ENCODE measurements around the gene MACF1. TPM values are rescaled to one million over a fixed set of nuclear protein-coding genes. Genes with fewer than 3 reads are reported as not detected.
"Not testable (repeated sequence)": the region's sequence is repeated elsewhere in the genome, so short reads cannot be mapped to it uniquely, and the experiment has no call there.

Gene MACF1
- total and polyA plus RNA-seq, 12 donors: 85.3 to 379 (median 305) TPM

DNA sequence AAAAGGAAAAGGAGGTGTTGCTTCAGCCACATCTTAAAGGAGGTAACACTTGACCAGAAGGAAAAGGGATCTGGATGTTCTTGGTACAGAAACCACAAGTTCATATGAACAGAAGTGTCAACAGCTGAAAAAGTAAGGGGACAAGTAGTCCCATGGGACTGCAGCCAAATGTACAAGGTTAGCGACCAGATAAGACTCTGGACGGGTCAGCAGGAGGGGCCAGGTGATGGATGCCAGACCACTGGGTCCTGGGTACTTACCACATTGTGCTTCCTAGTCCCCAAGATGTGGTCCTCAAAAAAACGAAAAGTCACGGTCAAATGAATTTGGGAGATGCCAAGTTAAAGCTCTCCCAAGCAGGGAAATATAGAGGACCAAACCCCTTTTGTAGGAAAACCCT lies 270.3 kb downstream of the MACF1 start:
- Histone ChIP-seq H3K36me3 (peaks cover 0 to 97% (median 46%) of the 10 kb centered on the region in 9 donors), H3K27ac (peak overlapping the region in 9 of 10 donors; percentile 13 to 72 (median 48)), H3K4me1 (peaks cover 0 to 15% (median 3%) of the 10 kb centered on the region in 9 donors), H3K27me3 (no peaks in the 10 kb centered on the region), H3K4me3 (no peak overlapping the region), H3K9me3 (no peaks in the 10 kb centered on the region)
- 48 to 56% methylated on average over 4 of the region's 4 CpGs for WGBS, 2 donors
- ATAC-seq: peak; percentile 34 to 94 (median 80)
- intact Hi-C loops (cut with DNase I): loop anchor here in 2 of 10 donors (5.0 kb wide), 2 partner anchors 52 to 62 kb away; no protein-coding TSS in a partner anchor
- DNase-seq: peak in 1 of 2 donors; percentile 45
- TF ChIP-seq, protein P1, sequence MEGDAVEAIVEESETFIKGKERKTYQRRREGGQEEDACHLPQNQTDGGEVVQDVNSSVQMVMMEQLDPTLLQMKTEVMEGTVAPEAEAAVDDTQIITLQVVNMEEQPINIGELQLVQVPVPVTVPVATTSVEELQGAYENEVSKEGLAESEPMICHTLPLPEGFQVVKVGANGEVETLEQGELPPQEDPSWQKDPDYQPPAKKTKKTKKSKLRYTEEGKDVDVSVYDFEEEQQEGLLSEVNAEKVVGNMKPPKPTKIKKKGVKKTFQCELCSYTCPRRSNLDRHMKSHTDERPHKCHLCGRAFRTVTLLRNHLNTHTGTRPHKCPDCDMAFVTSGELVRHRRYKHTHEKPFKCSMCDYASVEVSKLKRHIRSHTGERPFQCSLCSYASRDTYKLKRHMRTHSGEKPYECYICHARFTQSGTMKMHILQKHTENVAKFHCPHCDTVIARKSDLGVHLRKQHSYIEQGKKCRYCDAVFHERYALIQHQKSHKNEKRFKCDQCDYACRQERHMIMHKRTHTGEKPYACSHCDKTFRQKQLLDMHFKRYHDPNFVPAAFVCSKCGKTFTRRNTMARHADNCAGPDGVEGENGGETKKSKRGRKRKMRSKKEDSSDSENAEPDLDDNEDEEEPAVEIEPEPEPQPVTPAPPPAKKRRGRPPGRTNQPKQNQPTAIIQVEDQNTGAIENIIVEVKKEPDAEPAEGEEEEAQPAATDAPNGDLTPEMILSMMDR (IDR thresholded peaks at IDR 0.05): no peak

DNA sequence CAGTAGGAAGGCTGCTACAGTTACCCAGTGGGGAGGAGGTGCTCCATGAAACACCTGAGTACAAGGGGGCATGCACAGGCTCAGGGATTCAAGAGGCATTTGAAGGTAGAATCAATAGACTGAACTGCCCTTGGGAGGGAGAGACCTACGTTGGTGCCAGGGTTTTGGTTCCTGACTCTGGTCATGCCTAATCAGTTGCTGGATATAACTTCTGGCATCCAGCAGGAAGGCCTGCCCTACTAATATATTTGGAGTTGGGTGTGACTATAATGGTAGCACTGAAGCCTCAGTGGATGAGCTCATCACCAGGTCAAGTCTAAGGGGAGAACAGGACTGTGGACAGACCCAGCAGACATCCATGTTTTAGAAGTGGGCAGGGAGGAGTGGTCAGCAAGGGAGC lies 271.1 kb downstream of the MACF1 start:
- WGBS, 2 donors: 26 to 28% methylated on average over 1 of the region's 1 CpG
- intact Hi-C loops (cut with DNase I): loop anchor here in 2 of 10 donors (5.0 kb wide), 2 partner anchors 52 to 62 kb away; no protein-coding TSS in a partner anchor
- not testable (repeated sequence) for H3K4me3 ChIP-seq

DNA sequence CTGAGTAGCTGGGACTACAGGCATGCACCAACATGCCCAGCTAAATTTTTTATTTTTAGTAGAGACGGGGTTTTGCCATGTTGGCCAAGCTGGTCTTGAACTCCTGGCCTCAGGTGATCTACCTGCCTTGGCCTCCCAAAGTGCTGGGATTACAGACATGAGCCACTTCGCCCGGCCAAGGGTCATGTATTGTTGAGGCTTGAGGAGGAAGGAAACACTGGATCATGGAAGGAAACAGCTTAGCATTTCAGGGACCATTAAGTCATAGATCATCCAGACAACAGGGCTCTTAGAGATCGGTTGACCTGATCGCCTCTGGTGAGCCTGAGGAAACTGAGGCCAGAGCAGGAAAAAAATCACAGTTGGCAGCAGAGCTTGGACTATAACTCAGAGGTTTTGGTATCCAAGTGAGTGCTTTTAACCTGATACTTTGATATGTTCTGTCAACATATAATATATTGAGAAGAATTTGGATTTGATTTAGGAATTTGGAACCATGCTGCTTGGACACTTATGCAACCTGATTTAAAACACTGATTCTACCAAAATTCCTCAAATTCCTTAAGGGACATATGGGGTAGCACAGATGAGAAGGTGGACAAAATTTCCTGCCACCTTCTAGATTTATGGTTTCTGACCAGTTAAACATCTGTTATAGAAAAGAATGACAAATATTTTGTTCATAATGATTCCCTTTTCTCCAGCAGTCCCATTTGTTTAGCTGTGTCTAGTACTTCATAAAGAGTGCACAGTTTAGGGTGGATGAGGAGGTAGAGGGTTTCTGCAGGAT lies 273.8 kb downstream of the MACF1 start:
- Histone ChIP-seq H3K9me3 (no peaks in the 10 kb centered on the region), H3K4me3 (no peak overlapping the region), H3K36me3 (peaks cover 0 to 97% (median 51%) of the 10 kb centered on the region in 9 donors), H3K4me1 (peaks cover 0 to 20% (median 3%) of the 10 kb centered on the region in 9 donors), H3K27me3 (no peaks in the 10 kb centered on the region), H3K27ac (no peak overlapping the region)
- DNase-seq (no peak), ATAC-seq (no peak)
- TF ChIP-seq, protein P1 (IDR thresholded peaks at IDR 0.05): no peak
- 75 to 83% methylated on average over 5 of the region's 5 CpGs for WGBS, 2 donors
- intact Hi-C loops (cut with DNase I): loop anchor here in 2 of 10 donors (5.0 kb wide), 2 partner anchors 49 to 59 kb away; no protein-coding TSS in a partner anchor

More for the DNA sequence above, 271.1 kb downstream of the MACF1 start:
- peak; percentile 25 to 92 (median 86) for ATAC-seq
- Histone ChIP-seq H3K27ac (peak overlapping the region in 8 of 10 donors; percentile 7 to 69 (median 31)), H3K36me3 (peaks cover 0 to 97% (median 48%) of the 10 kb centered on the region in 9 donors), H3K4me1 (peaks cover 0 to 15% (median 3%) of the 10 kb centered on the region in 9 donors)
- not testable (repeated sequence) for H3K27me3 ChIP-seq, H3K9me3 ChIP-seq
- DNase-seq: peak in 1 of 2 donors; percentile 35

DNA sequence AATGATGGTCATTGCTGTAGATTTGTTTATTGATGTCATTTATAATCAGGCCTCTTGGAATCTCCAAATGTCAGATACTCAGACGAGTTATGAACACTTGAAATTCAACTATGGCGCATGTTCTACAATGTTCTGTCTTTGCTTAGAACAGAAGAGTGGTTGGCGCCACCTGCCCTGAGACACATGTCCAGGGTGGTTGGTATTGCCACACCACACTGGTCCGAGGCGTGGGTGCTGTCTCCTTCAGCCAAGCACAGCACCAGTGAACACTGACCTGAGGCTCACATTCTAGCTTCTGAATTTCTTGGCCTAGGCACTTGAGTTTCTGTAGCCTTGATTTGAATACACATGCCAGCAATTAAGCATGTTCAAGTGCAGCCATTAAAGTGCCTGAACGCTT lies 276.8 kb downstream of the MACF1 start:
- Histone ChIP-seq H3K36me3 (peaks cover 0 to 97% (median 69%) of the 10 kb centered on the region in 9 donors), H3K4me1 (peaks cover 0 to 18% (median 3%) of the 10 kb centered on the region in 9 donors), H3K27me3 (no peaks in the 10 kb centered on the region), H3K9me3 (no peaks in the 10 kb centered on the region), H3K27ac (no peak overlapping the region), H3K4me3 (no peak overlapping the region)
- TF ChIP-seq, protein P1 (IDR thresholded peaks at IDR 0.05): no peak
- ATAC-seq: peak in 2 of 8 donors; percentile 54 to 63
- WGBS, 2 donors: 78 to 80% methylated on average over 6 of the region's 6 CpGs
- intact Hi-C loops (cut with DNase I): loop anchor here in 1 of 10 donors (10.0 kb wide), 1 partner anchor 54 kb away; no protein-coding TSS in a partner anchor
- no peak for DNase-seq

Data from heart right ventricle (tissue), 16 donors.